ENCODE results near the gene MOAP1. TPM values are rescaled to one million over a fixed set of nuclear protein-coding genes. Genes with fewer than 3 reads are reported as not detected.
A peak's percentile ranks its signal among the peaks of the same experiment; 100 is the strongest.
"Not testable (repeated sequence)": the region's sequence is repeated elsewhere in the genome, so short reads cannot be mapped to it uniquely, and the experiment has no call there.

The MOAP1 gene, protein sequence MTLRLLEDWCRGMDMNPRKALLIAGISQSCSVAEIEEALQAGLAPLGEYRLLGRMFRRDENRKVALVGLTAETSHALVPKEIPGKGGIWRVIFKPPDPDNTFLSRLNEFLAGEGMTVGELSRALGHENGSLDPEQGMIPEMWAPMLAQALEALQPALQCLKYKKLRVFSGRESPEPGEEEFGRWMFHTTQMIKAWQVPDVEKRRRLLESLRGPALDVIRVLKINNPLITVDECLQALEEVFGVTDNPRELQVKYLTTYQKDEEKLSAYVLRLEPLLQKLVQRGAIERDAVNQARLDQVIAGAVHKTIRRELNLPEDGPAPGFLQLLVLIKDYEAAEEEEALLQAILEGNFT
- total RNA-seq: 35.5 and 36.2 TPM in 2 replicates
- polyA plus RNA-seq: 26.1 and 27.3 TPM in 2 replicates

DNA sequence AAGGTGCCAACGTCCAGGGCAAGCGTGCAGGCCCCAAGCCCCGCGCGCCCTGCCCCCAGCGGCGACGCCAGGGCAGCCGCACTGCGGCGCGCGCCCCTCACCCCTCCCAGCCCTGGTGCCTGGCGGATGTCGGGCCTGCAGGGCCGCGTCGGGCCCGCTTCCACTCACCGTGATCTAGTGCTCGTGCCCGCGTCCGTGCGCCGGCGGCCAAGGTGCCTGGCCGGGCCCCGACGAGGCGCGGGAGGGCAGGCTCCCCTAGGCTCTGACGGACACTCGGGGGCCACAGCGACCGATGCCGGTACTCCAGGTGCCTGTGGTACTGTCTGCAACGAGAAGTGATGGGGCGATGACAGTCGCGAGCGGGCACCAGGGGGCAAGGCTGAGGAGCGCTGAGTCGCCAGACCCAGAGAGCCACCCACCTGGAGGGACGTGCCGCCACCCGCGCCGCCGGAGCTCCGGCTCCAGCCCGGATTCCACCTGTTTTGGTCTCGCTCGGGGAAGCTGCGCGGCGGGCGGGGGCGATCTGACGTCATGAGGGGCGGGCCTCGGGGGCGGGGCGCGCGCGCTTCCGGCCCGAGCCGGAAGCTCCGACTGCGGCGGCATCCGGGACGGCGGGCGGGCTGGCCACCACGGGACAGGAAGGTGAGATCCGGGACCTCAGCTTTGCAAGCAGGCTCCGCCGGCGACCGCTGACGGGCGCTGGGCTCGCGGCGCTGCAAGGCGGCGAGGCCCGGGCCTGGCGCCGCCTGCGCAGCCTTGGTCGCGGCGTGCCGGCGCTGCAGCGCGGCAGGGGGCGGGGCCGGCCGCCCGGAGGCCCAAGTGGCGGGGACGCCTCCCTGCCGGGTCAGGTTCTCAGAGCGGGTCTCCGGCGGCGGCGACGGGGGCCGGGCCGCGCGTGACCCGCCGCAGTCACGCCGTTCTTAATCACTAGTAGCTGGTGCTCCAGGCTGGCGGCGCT, at the start of gene MOAP1, which contains the start of gene LYSET:
Gene MOAP1 (minus strand): TSS at position 507 of the 958 bp plus-strand sequence. CDS start 655 bp downstream, outside the sequence.
Gene LYSET (plus strand): TSS at position 927 of the 958 bp plus-strand sequence. CDS start 89 bp downstream, outside the sequence.
- Histone ChIP-seq H4K20me1 (ENCODE audit: insufficient read depth, poor library complexity, severe bottlenecking) (peaks cover 5% of the 10 kb centered on the region), H3K4me3 (peak within 1 kb of the TSS; percentile 96), H3K27me3 (no peaks in the 10 kb centered on the region), H3K36me3 (replicated peaks; ENCODE audit: insufficient read depth, low read depth) (no peaks in the 10 kb centered on the region), H3K79me2 (peaks cover 54% of the 10 kb centered on the region), H3K9me3 (ENCODE audit: low read depth) (no peaks in the 10 kb centered on the region), H3K9me2 (replicated peaks; ENCODE audit: insufficient read depth) (no peaks in the 10 kb centered on the region), H3K4me1 (ENCODE audit: insufficient read depth) (peaks cover 8% of the 10 kb centered on the region), H2AFZ (peak within 1 kb of the TSS; percentile 97), H3K4me2 (peak within 1 kb of the TSS; percentile 100), H3K27ac (peak within 1 kb of the TSS; percentile 100)
- DNase-seq (ENCODE audit: low spot score): peak; percentile 94
- no peak for TF ChIP-seq CTCF (IDR thresholded peaks at IDR 0.05; ENCODE audit: poor library complexity)
- no peak for TF ChIP-seq EZH2 (IDR thresholded peaks at IDR 0.05; ENCODE audit: borderline replicate concordance)
- TF ChIP-seq EZH2phosphoT487 (IDR thresholded peaks at IDR 0.05; ENCODE audit: low read depth, severe bottlenecking, unreplicated experiment): no peak
- 1% methylated on average over 79 of the region's 124 CpGs for WGBS (ENCODE audit: low lambda C conversion rate, missing lambda C conversion rate)

DNA sequence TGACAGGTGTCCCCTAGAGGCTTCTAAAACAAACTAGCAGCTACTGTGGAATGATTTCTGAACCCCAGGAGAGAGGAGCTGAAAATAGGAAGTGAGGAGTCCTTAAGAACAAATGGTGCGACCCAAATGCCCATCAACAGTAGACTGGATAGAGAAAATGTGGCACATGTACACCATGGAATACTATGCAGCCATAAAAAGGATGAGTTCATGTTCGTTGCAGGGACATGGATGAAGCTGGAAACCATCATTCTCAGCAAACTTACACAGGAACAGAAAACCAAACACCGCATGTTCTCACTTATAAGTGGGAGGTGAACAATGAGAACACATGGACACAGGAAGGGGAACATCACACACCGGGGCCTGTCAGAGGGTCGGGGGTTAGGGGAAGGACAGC, 48.4 kb upstream of the MOAP1 start:
- H2AFZ ChIP-seq; H3K27me3 ChIP-seq; H3K4me3 ChIP-seq; DNase-seq (ENCODE audit: low spot score); H3K27ac ChIP-seq; H3K79me2 ChIP-seq; H4K20me1 ChIP-seq (ENCODE audit: insufficient read depth, poor library complexity, severe bottlenecking); H3K4me1 ChIP-seq (ENCODE audit: insufficient read depth); H3K9me3 ChIP-seq (ENCODE audit: low read depth); H3K4me2 ChIP-seq; H3K36me3 ChIP-seq (replicated peaks; ENCODE audit: insufficient read depth, low read depth); H3K9me2 ChIP-seq (replicated peaks; ENCODE audit: insufficient read depth): not testable (repeated sequence)
- WGBS (ENCODE audit: low lambda C conversion rate, missing lambda C conversion rate): 93% methylated on average over 5 of the region's 5 CpGs

DNA sequence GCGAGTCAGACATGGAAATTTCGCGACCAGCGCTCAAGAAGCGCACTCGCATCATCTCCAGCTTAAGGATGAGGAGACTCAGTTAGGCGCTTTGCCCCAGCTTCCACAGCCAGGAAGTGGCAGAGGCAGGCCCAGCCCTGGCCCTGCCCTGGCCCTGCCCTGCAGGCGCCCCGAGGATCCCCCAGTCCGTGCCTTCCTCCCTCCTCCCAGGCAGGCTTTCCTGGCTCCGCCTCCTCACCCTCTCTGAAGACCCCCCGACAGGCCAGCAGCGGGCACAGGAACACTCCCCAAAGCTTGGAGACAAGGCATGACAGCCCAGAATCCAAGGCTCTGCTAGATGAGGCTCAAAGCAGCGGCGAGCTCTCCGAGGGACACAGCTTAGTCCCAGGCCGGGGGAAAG, 47.5 kb upstream of the MOAP1 start:
- Histone ChIP-seq H4K20me1 (ENCODE audit: insufficient read depth, poor library complexity, severe bottlenecking) (no peaks in the 10 kb centered on the region), H3K4me1 (ENCODE audit: insufficient read depth) (no peaks in the 10 kb centered on the region), H3K27ac (no peak overlapping the region), H3K9me2 (replicated peaks; ENCODE audit: insufficient read depth) (no peaks in the 10 kb centered on the region), H3K27me3 (no peaks in the 10 kb centered on the region), H3K79me2 (no peaks in the 10 kb centered on the region), H3K36me3 (replicated peaks; ENCODE audit: insufficient read depth, low read depth) (no peaks in the 10 kb centered on the region), H3K9me3 (ENCODE audit: low read depth) (no peaks in the 10 kb centered on the region), H3K4me3 (no peak overlapping the region), H2AFZ (no peak overlapping the region), H3K4me2 (no peak overlapping the region)
- WGBS (ENCODE audit: low lambda C conversion rate, missing lambda C conversion rate): 93% methylated on average over 15 of the region's 17 CpGs
- TF ChIP-seq EZH2phosphoT487 (IDR thresholded peaks at IDR 0.05; ENCODE audit: low read depth, severe bottlenecking, unreplicated experiment) (no peak), EZH2 (IDR thresholded peaks at IDR 0.05; ENCODE audit: borderline replicate concordance) (no peak)
- no peak for DNase-seq (ENCODE audit: low spot score)

GRCh38 chr14:93231129-93231979, 46.7 kb upstream of the MOAP1 start:
- H3K4me2 ChIP-seq: no peak overlapping the region
- no peaks in the 10 kb centered on the region for H3K9me2 ChIP-seq (replicated peaks; ENCODE audit: insufficient read depth)
- DNase-seq (ENCODE audit: low spot score): no peak
- no peaks in the 10 kb centered on the region for H4K20me1 ChIP-seq (ENCODE audit: insufficient read depth, poor library complexity, severe bottlenecking)
- no peak overlapping the region for H3K27ac ChIP-seq
- 92% methylated on average over 33 of the region's 39 CpGs for WGBS (ENCODE audit: low lambda C conversion rate, missing lambda C conversion rate)
- H2AFZ ChIP-seq: no peak overlapping the region
- TF ChIP-seq CTCF (IDR thresholded peaks at IDR 0.05; ENCODE audit: poor library complexity): no peak
- TF ChIP-seq EZH2 (IDR thresholded peaks at IDR 0.05; ENCODE audit: borderline replicate concordance): no peak
- TF ChIP-seq EZH2phosphoT487 (IDR thresholded peaks at IDR 0.05; ENCODE audit: low read depth, severe bottlenecking, unreplicated experiment): no peak
- H3K36me3 ChIP-seq (replicated peaks; ENCODE audit: insufficient read depth, low read depth): no peaks in the 10 kb centered on the region
- no peaks in the 10 kb centered on the region for H3K9me3 ChIP-seq (ENCODE audit: low read depth)
- H3K4me3 ChIP-seq: no peak overlapping the region
- no peaks in the 10 kb centered on the region for H3K4me1 ChIP-seq (ENCODE audit: insufficient read depth)
- no peaks in the 10 kb centered on the region for H3K79me2 ChIP-seq
- H3K27me3 ChIP-seq: no peaks in the 10 kb centered on the region
